T-helper 1 cell treated with Interleukin-12 subunit alpha and Interleukin-12 subunit beta and Interleukin-4 antibody, amounts not matched to agents 30 ng/mL and 1 ng/mL, for 36 hours (primary cell): ENCODE results near the gene CDC42EP5. TPM values are rescaled to one million over a fixed set of nuclear protein-coding genes. Genes with fewer than 3 reads are reported as not detected.

Experiments used
- intact Hi-C: fragments of 100-400 bp; cut with micrococcal nuclease; formaldehyde crosslinking; loops from one replicate; pipeline ENCODE4 v1.15.1; 2024
- total RNA-seq: library from RNA; stranded (reverse); gene quantifications from 2 replicates; pipeline ENCODE4 v1.2.3, GENCODE V29; 2022

The CDC42EP5 gene
- total RNA-seq, 1 donor from 2014 or later, result not detected

- intact Hi-C loops, result loop anchor here (1.0 to 5.0 kb wide), 10 partner anchors 14 to 1150 kb away; partner anchors contain the start of genes FIZ1, LENG1, LENG9 and MBOAT7
Observed at GRCh38 chr19:54449701-54450069, 23.4 kb downstream of the CDC42EP5 start.

GRCh38 chr19:54448774-54449700 is 24.1 kb downstream of the CDC42EP5 start, which contains the start of gene LENG8:
Gene LENG8, plus strand, starts transcription at chr19:54449199. Its CDS starts 2,146 bp downstream, at chr19:54451345.
- intact Hi-C loops, result loop anchor here (1.0 to 5.0 kb wide), 10 partner anchors 14 to 1150 kb away; partner anchors contain the start of genes FIZ1, LENG1, LENG9 and MBOAT7

- intact Hi-C loops, result loop anchor here (2.0 to 5.0 kb wide), 4 partner anchors 17 to 581 kb away; partner anchors contain the start of genes LENG1 and MYADM
Observed at GRCh38 chr19:54448040-54448773, 24.9 kb downstream of the CDC42EP5 start.

GRCh38 chr19:54446349-54446748 is 26.7 kb downstream of the CDC42EP5 start:
- intact Hi-C loops, result loop anchor here (5.0 kb wide), 1 partner anchor 119 kb away; no protein-coding TSS in a partner anchor

- intact Hi-C loops, result loop anchor here (5.0 kb wide), 1 partner anchor 117 kb away; no protein-coding TSS in a partner anchor
Observed at GRCh38 chr19:54444737-54445136, 28.4 kb downstream of the CDC42EP5 start.

GRCh38 chr19:54440641-54441040 is 32.5 kb downstream of the CDC42EP5 start:
- intact Hi-C loops, result no loop called here

GRCh38 chr19:54439174-54439851 is 33.8 kb downstream of the CDC42EP5 start:
- intact Hi-C loops, result no loop called here

GRCh38 chr19:54436628-54437252 is 36.4 kb downstream of the CDC42EP5 start:
- intact Hi-C loops, result no loop called here

- intact Hi-C loops, result no loop called here
Observed at GRCh38 chr19:54436031-54436523, 37.0 kb downstream of the CDC42EP5 start.

- intact Hi-C loops, result no loop called here
Observed at GRCh38 chr19:54435551-54436016, 37.5 kb downstream of the CDC42EP5 start.

- intact Hi-C loops, result no loop called here
Observed at GRCh38 chr19:54434873-54435214, 38.3 kb downstream of the CDC42EP5 start.

GRCh38 chr19:54434112-54434872 is 38.8 kb downstream of the CDC42EP5 start:
- intact Hi-C loops, result no loop called here

- intact Hi-C loops, result no loop called here
Observed at GRCh38 chr19:54433697-54434096, 39.4 kb downstream of the CDC42EP5 start.

- intact Hi-C loops, result no loop called here
Observed at GRCh38 chr19:54432144-54432738, 40.9 kb downstream of the CDC42EP5 start.

GRCh38 chr19:54431255-54431838 is 41.7 kb downstream of the CDC42EP5 start:
- intact Hi-C loops, result loop anchor here (1.0 to 2.0 kb wide), 2 partner anchors 17 to 33 kb away; partner anchors contain the start of gene LENG8

GRCh38 chr19:54430306-54431254 is 42.5 kb downstream of the CDC42EP5 start:
- intact Hi-C loops, result loop anchor here (1.0 to 2.0 kb wide), 2 partner anchors 18 to 34 kb away; partner anchors contain the start of gene LENG8

GRCh38 chr19:54429545-54430227 is 43.4 kb downstream of the CDC42EP5 start:
- intact Hi-C loops, result loop anchor here (2.0 kb wide), 1 partner anchor 19 kb away; the partner anchor contains the start of gene LENG8
